ENCODE data around the gene PCAT7. TPM values are rescaled to one million over a fixed set of nuclear protein-coding genes. Genes with fewer than 3 reads are reported as not detected.

Gene PCAT7
- not detected in 2 replicates for total RNA-seq

DNA sequence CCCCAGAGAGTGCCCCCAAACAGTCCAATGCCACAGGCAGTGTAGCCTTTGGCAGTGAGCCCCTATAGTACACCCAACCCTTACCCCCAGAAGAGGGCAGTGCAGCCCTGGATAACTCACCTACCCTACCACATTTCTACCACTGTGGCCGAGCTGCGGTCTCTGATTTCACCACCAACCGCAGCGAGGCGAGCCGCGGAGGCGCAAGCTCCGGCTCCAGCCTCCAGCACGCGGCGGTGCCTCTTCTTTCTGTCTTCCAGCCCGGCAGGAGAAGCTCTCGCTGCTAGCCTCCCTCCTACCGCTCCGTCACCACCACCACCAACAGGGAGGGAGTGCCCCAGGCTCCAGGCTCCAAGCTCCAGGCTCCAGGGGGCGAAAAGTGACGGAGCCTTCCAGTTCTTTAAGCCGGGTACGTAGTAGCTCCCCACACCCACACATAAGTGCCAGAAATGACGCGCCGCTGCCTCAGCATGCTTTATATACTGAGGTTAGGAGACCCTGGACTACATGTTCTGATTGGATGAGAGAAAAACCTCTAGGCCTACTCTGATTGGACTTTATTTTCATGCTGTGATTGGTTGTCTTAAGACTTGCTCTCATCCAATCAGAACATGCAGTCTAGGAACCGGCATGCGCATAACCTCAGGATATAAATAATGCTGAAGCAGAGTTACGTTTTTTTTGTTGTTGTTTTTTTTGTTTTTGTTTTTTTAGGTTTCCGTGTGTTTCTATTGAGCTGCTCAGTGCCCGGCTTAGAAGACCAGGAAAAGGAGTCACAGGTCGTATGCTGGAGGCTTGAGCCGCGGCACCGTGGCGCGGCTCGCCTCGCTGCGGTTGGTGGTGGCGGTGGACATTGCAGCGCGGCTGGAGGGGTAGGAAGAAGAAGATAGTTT, at the start of gene PCAT7:
Gene PCAT7, plus strand, starts transcription at position 645 of the 893 bp plus-strand sequence.

DNA sequence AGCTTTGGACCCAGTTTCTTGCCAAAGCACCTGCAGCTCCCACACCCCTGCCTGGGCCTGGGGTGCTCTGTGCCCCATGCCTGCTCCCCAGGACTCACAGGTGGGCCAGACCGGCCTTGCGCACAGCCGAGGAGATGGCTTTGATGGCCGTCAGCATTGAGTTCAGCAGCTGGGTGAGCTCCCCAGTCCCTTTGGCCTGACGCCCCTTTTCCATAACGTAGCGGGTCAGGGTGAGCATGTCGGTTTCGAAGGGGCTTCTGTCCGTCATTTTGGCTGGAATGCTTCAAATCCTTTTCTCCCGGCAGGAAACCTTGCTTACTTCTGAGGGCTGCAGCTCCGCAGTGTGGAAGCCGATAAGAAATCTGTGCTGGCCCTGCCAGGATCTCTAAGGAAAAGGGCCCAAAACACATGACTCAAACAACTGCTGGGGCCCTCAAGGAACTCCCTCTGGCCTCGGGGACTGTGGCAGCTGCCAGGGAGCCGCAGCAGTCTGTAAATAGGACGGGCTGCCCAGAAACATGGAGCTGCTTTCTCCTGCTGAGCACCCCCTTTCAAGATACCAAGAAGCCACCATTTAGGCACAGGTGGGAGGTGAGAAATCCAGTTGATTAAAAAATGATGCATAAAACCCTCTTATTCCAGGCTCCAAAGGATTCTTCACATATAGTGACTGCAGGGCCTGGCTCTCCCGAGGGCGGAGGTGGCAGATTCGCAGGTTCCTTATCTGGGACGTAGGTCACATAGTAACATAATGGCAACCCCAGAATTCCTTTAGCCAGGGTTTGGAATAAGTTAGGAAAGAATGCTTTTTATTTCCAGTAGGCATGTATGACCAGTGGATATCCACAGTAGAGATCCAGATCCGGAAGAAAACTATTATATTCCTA, 38.8 kb downstream of the PCAT7 start, which contains the start of gene FBP2:
Gene FBP2, minus strand, starts transcription at position 366 of the 887 bp plus-strand sequence. Its CDS starts 98 bp downstream, at position 268.

Small RNA genes within 50 kb of the gene (small RNA-seq; reads per million reads assigned to genes)
- gene RNU6-669P, result not detected

Other genes with a start within 250 kb of the PCAT7 start
- not detected in 2 replicates for gene NUTM2F, start 226.4 kb upstream of the PCAT7 start, total RNA-seq
- not detected in 2 replicates for gene FBP2, start 38.7 kb downstream of the PCAT7 start, total RNA-seq
- gene FBP1, start 84.4 kb downstream of the PCAT7 start, total RNA-seq, result not detected in 2 replicates
- 73.4 and 117 TPM in 2 replicates for gene AOPEP, start 171.6 kb downstream of the PCAT7 start, total RNA-seq